Measurements from ENCODE around the gene AP3B1. TPM values are rescaled to one million over a fixed set of nuclear protein-coding genes. Genes with fewer than 3 reads are reported as not detected.
A peak's percentile ranks its signal among the peaks of the same experiment; 100 is the strongest.

The AP3B1 gene
- total and polyA plus RNA-seq, 2 experiments from 2014 or later: 32.1 to 46.3 TPM

DNA sequence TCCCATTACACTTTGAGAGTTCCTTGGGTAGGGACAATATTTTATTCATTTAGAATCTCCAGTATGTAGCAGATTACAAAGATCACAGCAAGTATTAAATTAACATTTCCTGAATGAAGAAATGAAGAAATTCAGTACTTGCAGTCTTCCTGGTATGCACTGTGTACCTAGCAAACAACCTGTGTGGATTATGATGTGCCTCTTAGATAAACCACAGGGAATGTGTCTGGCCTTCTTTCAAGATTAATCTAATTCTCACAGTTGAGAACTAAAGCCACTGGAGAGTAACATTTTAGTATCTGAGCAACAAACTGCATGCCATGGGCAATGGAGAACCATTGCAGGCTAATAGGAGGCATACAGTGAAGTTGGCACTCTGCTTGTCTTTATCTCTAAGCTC is 199.4 kb downstream of the AP3B1 start:
- H3K79me2 ChIP-seq (replicated peaks; ENCODE audit: insufficient read depth): no peaks in the 10 kb centered on the region
- Mint-ChIP-seq H3K27ac (no peak overlapping the region), H3K9me3 (peaks cover 25% of the 10 kb centered on the region), H3K27me3 (ENCODE audit: insufficient read depth, low read depth, poor library complexity) (peaks cover 2% of the 10 kb centered on the region), H3K36me3 (ENCODE audit: low read depth) (peaks cover 48% of the 10 kb centered on the region), H3K4me3 (no peak overlapping the region), H3K4me1 (no peaks in the 10 kb centered on the region)
- no peak overlapping the region for H3K4me3 ChIP-seq
- TF ChIP-seq NANOG (IDR thresholded peaks at IDR 0.05; ENCODE audit: borderline replicate concordance): no peak
- H3K27ac ChIP-seq (ENCODE audit: low read depth): no peak overlapping the region
- H2AFZ ChIP-seq: no peak overlapping the region
- no peaks in the 10 kb centered on the region; the same call in 1 of the 2 replicates for H3K9me2 ChIP-seq (ENCODE audit: insufficient read depth)
- no peak for ATAC-seq
- H3K27me3 ChIP-seq (ENCODE audit: insufficient read depth): no peaks in the 10 kb centered on the region
- no peaks in the 10 kb centered on the region for H3F3A ChIP-seq (replicated peaks; ENCODE audit: low read depth)
- H3K4me2 ChIP-seq: no peak overlapping the region
- H3K4me1 ChIP-seq (ENCODE audit: insufficient read depth): no peaks in the 10 kb centered on the region
- peaks cover 12% of the 10 kb centered on the region for H3K36me3 ChIP-seq (ENCODE audit: insufficient read depth)
- peak; percentile 9 for DNase-seq (ENCODE audit: low spot score)
- H4K20me1 ChIP-seq (replicated peaks; ENCODE audit: insufficient read depth): no peaks in the 10 kb centered on the region

DNA sequence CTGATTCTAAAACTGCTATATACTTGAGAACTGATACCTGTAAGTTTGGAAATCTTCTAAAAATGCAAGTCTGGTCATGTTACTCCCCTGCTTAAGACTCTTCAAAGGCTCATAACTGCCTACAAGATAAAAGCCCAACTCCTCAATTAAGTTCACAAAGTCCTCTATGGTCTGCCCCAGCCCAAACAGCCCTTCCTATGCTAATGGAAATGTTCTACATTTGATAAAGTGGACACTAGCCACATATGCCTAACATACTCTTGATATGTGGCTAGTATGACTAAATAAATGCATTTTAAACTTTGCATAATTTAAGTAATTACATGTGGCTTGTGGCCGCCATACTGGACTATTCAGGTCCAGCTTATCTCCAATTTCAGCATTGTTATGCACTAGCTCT is 204.5 kb downstream of the AP3B1 start:
- Histone ChIP-seq H4K20me1 (replicated peaks; ENCODE audit: insufficient read depth) (no peaks in the 10 kb centered on the region), H3F3A (replicated peaks; ENCODE audit: low read depth) (no peaks in the 10 kb centered on the region), H3K36me3 (ENCODE audit: insufficient read depth) (no peaks in the 10 kb centered on the region), H3K4me2 (no peak overlapping the region), H3K9me2 (ENCODE audit: insufficient read depth) (no peaks in the 10 kb centered on the region; the same call in 1 of the 2 replicates), H3K27me3 (ENCODE audit: insufficient read depth) (no peaks in the 10 kb centered on the region), H3K27ac (ENCODE audit: low read depth) (no peak overlapping the region; the same call in 1 of the 2 replicates), H3K4me3 (no peak overlapping the region), H3K79me2 (replicated peaks; ENCODE audit: insufficient read depth) (no peaks in the 10 kb centered on the region), H2AFZ (no peak overlapping the region), H3K4me1 (ENCODE audit: insufficient read depth) (no peaks in the 10 kb centered on the region)
- ATAC-seq (no peak), DNase-seq (ENCODE audit: low spot score) (no peak)
- peaks cover 2% of the 10 kb centered on the region for H3K27me3 Mint-ChIP-seq (ENCODE audit: insufficient read depth, low read depth, poor library complexity)
- peak overlapping the region; percentile 65 for H3K27ac Mint-ChIP-seq
- peaks cover 9% of the 10 kb centered on the region; the same call in 2 of the 3 replicates for H3K36me3 Mint-ChIP-seq (ENCODE audit: low read depth)
- H3K9me3 Mint-ChIP-seq: peaks cover 3% of the 10 kb centered on the region; the same call in 1 of the 3 replicates
- no peaks in the 10 kb centered on the region for H3K4me1 Mint-ChIP-seq
- H3K4me3 Mint-ChIP-seq: no peak overlapping the region
- TF ChIP-seq, protein P1, sequence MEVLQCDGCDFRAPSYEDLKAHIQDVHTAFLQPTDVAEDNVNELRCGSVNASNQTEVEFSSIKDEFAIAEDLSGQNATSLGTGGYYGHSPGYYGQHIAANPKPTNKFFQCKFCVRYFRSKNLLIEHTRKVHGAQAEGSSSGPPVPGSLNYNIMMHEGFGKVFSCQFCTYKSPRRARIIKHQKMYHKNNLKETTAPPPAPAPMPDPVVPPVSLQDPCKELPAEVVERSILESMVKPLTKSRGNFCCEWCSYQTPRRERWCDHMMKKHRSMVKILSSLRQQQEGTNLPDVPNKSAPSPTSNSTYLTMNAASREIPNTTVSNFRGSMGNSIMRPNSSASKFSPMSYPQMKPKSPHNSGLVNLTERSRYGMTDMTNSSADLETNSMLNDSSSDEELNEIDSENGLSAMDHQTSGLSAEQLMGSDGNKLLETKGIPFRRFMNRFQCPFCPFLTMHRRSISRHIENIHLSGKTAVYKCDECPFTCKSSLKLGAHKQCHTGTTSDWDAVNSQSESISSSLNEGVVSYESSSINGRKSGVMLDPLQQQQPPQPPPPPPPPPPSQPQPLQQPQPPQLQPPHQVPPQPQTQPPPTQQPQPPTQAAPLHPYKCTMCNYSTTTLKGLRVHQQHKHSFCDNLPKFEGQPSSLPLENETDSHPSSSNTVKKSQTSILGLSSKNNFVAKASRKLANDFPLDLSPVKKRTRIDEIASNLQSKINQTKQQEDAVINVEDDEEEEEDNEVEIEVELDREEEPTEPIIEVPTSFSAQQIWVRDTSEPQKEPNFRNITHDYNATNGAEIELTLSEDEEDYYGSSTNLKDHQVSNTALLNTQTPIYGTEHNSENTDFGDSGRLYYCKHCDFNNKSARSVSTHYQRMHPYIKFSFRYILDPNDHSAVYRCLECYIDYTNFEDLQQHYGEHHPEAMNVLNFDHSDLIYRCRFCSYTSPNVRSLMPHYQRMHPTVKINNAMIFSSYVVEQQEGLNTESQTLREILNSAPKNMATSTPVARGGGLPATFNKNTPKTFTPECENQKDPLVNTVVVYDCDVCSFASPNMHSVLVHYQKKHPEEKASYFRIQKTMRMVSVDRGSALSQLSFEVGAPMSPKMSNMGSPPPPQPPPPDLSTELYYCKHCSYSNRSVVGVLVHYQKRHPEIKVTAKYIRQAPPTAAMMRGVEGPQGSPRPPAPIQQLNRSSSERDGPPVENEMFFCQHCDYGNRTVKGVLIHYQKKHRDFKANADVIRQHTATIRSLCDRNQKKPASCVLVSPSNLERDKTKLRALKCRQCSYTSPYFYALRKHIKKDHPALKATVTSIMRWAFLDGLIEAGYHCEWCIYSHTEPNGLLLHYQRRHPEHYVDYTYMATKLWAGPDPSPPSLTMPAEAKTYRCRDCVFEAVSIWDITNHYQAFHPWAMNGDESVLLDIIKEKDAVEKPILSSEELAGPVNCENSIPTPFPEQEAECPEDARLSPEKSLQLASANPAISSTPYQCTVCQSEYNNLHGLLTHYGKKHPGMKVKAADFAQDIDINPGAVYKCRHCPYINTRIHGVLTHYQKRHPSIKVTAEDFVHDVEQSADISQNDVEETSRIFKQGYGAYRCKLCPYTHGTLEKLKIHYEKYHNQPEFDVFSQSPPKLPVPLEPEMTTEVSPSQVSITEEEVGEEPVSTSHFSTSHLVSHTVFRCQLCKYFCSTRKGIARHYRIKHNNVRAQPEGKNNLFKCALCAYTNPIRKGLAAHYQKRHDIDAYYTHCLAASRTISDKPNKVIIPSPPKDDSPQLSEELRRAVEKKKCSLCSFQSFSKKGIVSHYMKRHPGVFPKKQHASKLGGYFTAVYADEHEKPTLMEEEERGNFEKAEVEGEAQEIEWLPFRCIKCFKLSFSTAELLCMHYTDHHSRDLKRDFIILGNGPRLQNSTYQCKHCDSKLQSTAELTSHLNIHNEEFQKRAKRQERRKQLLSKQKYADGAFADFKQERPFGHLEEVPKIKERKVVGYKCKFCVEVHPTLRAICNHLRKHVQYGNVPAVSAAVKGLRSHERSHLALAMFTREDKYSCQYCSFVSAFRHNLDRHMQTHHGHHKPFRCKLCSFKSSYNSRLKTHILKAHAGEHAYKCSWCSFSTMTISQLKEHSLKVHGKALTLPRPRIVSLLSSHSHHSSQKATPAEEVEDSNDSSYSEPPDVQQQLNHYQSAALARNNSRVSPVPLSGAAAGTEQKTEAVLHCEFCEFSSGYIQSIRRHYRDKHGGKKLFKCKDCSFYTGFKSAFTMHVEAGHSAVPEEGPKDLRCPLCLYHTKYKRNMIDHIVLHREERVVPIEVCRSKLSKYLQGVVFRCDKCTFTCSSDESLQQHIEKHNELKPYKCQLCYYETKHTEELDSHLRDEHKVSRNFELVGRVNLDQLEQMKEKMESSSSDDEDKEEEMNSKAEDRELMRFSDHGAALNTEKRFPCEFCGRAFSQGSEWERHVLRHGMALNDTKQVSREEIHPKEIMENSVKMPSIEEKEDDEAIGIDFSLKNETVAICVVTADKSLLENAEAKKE (CRISPR knock-in tag; IDR thresholded peaks at IDR 0.05): no peak
- TF ChIP-seq ZNF114 (CRISPR knock-in tag; IDR thresholded peaks at IDR 0.05): no peak
- TF ChIP-seq EZH2phosphoT487 (IDR thresholded peaks at IDR 0.05; ENCODE audit: unreplicated experiment): no peak
- no peak for TF ChIP-seq EZH2 (IDR thresholded peaks at IDR 0.05; ENCODE audit: low read depth, unreplicated experiment)
- TF ChIP-seq, protein P2, sequence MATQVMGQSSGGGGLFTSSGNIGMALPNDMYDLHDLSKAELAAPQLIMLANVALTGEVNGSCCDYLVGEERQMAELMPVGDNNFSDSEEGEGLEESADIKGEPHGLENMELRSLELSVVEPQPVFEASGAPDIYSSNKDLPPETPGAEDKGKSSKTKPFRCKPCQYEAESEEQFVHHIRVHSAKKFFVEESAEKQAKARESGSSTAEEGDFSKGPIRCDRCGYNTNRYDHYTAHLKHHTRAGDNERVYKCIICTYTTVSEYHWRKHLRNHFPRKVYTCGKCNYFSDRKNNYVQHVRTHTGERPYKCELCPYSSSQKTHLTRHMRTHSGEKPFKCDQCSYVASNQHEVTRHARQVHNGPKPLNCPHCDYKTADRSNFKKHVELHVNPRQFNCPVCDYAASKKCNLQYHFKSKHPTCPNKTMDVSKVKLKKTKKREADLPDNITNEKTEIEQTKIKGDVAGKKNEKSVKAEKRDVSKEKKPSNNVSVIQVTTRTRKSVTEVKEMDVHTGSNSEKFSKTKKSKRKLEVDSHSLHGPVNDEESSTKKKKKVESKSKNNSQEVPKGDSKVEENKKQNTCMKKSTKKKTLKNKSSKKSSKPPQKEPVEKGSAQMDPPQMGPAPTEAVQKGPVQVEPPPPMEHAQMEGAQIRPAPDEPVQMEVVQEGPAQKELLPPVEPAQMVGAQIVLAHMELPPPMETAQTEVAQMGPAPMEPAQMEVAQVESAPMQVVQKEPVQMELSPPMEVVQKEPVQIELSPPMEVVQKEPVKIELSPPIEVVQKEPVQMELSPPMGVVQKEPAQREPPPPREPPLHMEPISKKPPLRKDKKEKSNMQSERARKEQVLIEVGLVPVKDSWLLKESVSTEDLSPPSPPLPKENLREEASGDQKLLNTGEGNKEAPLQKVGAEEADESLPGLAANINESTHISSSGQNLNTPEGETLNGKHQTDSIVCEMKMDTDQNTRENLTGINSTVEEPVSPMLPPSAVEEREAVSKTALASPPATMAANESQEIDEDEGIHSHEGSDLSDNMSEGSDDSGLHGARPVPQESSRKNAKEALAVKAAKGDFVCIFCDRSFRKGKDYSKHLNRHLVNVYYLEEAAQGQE (IDR thresholded peaks at IDR 0.05; ENCODE audit: unreplicated experiment): no peak
- no peak for TF ChIP-seq POLR2AphosphoS5 (IDR thresholded peaks at IDR 0.05; ENCODE audit: low read depth)
- TF ChIP-seq NANOG (IDR thresholded peaks at IDR 0.05; ENCODE audit: borderline replicate concordance): no peak
- no peak for TF ChIP-seq CREB1 (CRISPR knock-in tag; IDR thresholded peaks at IDR 0.05; ENCODE audit: low read depth)
- TF ChIP-seq, protein P3, sequence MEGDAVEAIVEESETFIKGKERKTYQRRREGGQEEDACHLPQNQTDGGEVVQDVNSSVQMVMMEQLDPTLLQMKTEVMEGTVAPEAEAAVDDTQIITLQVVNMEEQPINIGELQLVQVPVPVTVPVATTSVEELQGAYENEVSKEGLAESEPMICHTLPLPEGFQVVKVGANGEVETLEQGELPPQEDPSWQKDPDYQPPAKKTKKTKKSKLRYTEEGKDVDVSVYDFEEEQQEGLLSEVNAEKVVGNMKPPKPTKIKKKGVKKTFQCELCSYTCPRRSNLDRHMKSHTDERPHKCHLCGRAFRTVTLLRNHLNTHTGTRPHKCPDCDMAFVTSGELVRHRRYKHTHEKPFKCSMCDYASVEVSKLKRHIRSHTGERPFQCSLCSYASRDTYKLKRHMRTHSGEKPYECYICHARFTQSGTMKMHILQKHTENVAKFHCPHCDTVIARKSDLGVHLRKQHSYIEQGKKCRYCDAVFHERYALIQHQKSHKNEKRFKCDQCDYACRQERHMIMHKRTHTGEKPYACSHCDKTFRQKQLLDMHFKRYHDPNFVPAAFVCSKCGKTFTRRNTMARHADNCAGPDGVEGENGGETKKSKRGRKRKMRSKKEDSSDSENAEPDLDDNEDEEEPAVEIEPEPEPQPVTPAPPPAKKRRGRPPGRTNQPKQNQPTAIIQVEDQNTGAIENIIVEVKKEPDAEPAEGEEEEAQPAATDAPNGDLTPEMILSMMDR (conservative IDR thresholded peaks at IDR 0.05; ENCODE audit: low read depth in 2 of 2): no peak
- no peak for TF ChIP-seq JUNB (IDR thresholded peaks at IDR 0.05; ENCODE audit: unreplicated experiment)

Measured in GM23338 (cell line).